Liver (tissue), 3 donors: ENCODE data around the gene SNAI1.

Source experiments
- ATF3 ChIP-seq: IDR thresholded peaks from 2 replicates; pipeline ENCODE4 v1.6.1; 2016; ENCODE audit warnings: antibody characterized with exemption
- CTCF ChIP-seq: fragments of 150-350 bp; IDR thresholded peaks from 2 replicates; pipeline ENCODE4 v1.5.1; 2017; ENCODE audit warnings: improper control_type of control experiment, low read depth, low read length; ENCODE audit not compliant: missing input control
- EGR1 ChIP-seq, 2 donors: IDR thresholded peaks; 2 replicates each; pipeline ENCODE4 v1.6.1; 2016 to 2018; ENCODE audit warnings: antibody characterized with exemption in 2 of 2, low read depth in 2 of 2
- GABPA ChIP-seq, 2 donors: IDR thresholded peaks in 1 of 2; conservative IDR thresholded peaks in 1 of 2; 2 replicates each; pipeline ENCODE4 v1.6.1; 2016; ENCODE audit warnings: antibody characterized with exemption in 2 of 2, mild to moderate bottlenecking in 1 of 2, moderate library complexity in 1 of 2
- MAX ChIP-seq: IDR thresholded peaks from 2 replicates; pipeline ENCODE4 v1.6.1; 2016; ENCODE audit warnings: antibody characterized with exemption
- RAD21 ChIP-seq, 2 donors: IDR thresholded peaks; 2 replicates each; pipeline ENCODE4 v1.6.1; 2016; ENCODE audit warnings: antibody characterized with exemption in 2 of 2, mild to moderate bottlenecking in 2 of 2
- REST ChIP-seq: IDR thresholded peaks from 2 replicates; pipeline ENCODE4 v1.6.1; 2016; ENCODE audit warnings: antibody characterized with exemption, mild to moderate bottlenecking
- TAF1 ChIP-seq: conservative IDR thresholded peaks from 2 replicates; pipeline ENCODE4 v1.6.1; 2016; ENCODE audit warnings: antibody characterized with exemption, mild to moderate bottlenecking
- YY1 ChIP-seq: IDR thresholded peaks from 2 replicates; pipeline ENCODE4 v1.6.1; 2016; ENCODE audit warnings: antibody characterized with exemption, mild to moderate bottlenecking
- ZBTB33 ChIP-seq: IDR thresholded peaks from 2 replicates; pipeline ENCODE4 v1.6.1; 2016; ENCODE audit warnings: antibody characterized with exemption
- donor health status: healthy.
- donor health status: healthy.

GRCh38 chr20:49976542-49976941 is 6.2 kb upstream of the SNAI1 start:
- no peak for TF ChIP-seq MAX
- TF ChIP-seq CTCF: no peak
- TF ChIP-seq EGR1 (IDR thresholded peaks at IDR 0.05; ENCODE audit: low read depth in 2 of 2): no peak
- TF ChIP-seq REST: no peak
- no peak for TF ChIP-seq ATF3
- TF ChIP-seq TAF1: no peak
- TF ChIP-seq RAD21 (IDR thresholded peaks at IDR 0.05): no peak
- TF ChIP-seq ZBTB33: no peak
- TF ChIP-seq YY1: no peak
- no peak for TF ChIP-seq GABPA (IDR thresholded peaks at IDR 0.05 in 1 of 2, conservative IDR thresholded peaks at IDR 0.05 in 1 of 2)
